Measurements from ENCODE around the gene TNIP1. TPM values are rescaled to one million over a fixed set of nuclear protein-coding genes. Genes with fewer than 3 reads are reported as not detected.

The TNIP1 gene
- total and polyA plus RNA-seq, 8 donors = 45.1 to 136 (median 104) TPM

DNA sequence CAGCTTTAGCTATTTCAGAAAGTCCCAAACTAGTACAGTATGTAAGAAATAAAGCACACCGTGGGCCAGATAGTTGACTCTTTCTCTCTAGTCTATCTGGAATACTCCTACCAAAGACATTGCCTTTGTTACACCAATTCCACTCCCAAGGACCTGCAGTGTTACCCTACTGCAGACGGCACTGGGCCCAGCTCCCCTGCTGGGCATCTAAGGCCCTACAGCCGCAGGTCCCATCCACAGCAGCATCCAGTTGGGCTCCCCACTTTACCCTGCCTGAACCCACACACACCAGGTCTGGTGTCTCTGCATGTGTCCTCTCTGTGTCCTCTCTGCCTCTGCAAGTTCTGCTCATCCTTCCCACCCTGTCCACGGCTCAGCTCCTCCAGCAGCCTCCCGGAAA is 22.5 kb downstream of the TNIP1 start:
- no peak for DNase-seq
- 86 to 97% (median 95%) methylated on average over 5 of the region's 5 CpGs for WGBS, 5 donors
- Histone ChIP-seq H3K27ac (peak overlapping the region in 2 of 5 donors; percentile 71 to 74), H3K4me3 (no peak overlapping the region), H3K27me3 (no peaks in the 10 kb centered on the region), H3K4me1 (peaks cover 24 to 76% (median 33%) of the 10 kb centered on the region in 4 donors), H3K36me3 (peaks cover 78 to 100% (median 98%) of the 10 kb centered on the region in 4 donors), H3K9me3 (no peaks in the 10 kb centered on the region)
- TF ChIP-seq POLR2A (IDR thresholded peaks at IDR 0.05) (no peak), POLR2AphosphoS5 (IDR thresholded peaks at IDR 0.05) (no peak), EP300 (IDR thresholded peaks at IDR 0.05) (no peak)
- TF ChIP-seq, protein P1, sequence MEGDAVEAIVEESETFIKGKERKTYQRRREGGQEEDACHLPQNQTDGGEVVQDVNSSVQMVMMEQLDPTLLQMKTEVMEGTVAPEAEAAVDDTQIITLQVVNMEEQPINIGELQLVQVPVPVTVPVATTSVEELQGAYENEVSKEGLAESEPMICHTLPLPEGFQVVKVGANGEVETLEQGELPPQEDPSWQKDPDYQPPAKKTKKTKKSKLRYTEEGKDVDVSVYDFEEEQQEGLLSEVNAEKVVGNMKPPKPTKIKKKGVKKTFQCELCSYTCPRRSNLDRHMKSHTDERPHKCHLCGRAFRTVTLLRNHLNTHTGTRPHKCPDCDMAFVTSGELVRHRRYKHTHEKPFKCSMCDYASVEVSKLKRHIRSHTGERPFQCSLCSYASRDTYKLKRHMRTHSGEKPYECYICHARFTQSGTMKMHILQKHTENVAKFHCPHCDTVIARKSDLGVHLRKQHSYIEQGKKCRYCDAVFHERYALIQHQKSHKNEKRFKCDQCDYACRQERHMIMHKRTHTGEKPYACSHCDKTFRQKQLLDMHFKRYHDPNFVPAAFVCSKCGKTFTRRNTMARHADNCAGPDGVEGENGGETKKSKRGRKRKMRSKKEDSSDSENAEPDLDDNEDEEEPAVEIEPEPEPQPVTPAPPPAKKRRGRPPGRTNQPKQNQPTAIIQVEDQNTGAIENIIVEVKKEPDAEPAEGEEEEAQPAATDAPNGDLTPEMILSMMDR (IDR thresholded peaks at IDR 0.05) = no peak
- intact Hi-C loops (cut with DNase I; ENCODE audit: low total_unique reads) = loop anchor here (10.0 kb wide), 1 partner anchor 186 kb away; no protein-coding TSS in a partner anchor

DNA sequence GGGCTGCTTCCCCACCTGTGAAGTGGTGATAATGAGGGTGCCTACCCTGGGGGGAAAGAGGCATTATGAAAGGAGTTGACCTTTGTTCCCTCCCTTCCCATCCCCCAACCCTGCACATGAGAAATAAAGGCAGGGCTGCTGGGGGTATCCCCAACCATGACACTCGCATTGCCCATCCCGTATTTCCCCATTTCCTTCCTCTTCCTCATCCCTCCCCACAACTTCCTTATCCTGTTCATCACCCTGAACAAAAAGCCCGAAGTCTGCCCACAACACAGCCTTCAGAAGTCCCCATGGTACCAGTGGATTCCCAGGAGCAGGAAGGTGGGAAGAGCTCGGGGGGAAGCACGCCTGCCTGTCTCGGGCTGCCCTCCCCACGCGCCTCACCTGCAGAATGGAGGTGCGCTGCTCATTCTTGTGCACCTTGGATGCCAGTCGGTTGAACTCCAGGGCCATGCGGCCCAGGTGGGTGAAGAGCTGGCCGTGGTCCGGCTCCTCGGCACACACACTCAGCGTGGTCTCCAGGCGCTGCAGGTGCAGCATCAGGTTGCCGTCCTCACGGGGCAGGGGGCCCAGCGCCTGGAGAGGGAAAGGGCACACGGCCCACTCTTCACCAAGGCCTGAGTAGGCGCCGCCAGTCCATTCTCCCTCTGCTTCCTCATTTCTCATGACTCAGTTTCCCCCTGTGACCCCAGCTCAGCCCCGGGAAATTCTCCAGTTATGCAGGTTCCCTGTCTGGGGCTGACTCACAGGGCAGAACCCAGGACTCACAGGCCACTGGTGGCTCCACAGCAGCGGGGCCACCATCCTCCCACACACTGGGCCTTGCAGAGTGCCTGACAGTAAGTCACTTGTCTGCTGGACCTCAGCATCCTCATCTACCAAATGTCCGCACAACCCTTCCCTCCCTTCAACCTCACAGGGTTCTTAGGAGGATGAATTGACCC is 24.2 kb downstream of the TNIP1 start:
- Histone ChIP-seq H3K27me3 (no peaks in the 10 kb centered on the region), H3K36me3 (peaks cover 66 to 100% (median 90%) of the 10 kb centered on the region in 4 donors), H3K4me3 (no peak overlapping the region), H3K9me3 (no peaks in the 10 kb centered on the region), H3K4me1 (peaks cover 20 to 73% (median 29%) of the 10 kb centered on the region in 4 donors), H3K27ac (no peak overlapping the region)
- intact Hi-C loops (cut with DNase I; ENCODE audit: low total_unique reads) = loop anchor here (10.0 kb wide), 1 partner anchor 188 kb away; no protein-coding TSS in a partner anchor
- 91 to 97% (median 93%) methylated on average over 11 to 25 of the region's 25 CpGs for WGBS, 5 donors
- no peak for DNase-seq
- TF ChIP-seq POLR2A (IDR thresholded peaks at IDR 0.05) (no peak), EP300 (IDR thresholded peaks at IDR 0.05) (no peak), POLR2AphosphoS5 (IDR thresholded peaks at IDR 0.05) (no peak)
- TF ChIP-seq, protein P1 (IDR thresholded peaks at IDR 0.05) = no peak

DNA sequence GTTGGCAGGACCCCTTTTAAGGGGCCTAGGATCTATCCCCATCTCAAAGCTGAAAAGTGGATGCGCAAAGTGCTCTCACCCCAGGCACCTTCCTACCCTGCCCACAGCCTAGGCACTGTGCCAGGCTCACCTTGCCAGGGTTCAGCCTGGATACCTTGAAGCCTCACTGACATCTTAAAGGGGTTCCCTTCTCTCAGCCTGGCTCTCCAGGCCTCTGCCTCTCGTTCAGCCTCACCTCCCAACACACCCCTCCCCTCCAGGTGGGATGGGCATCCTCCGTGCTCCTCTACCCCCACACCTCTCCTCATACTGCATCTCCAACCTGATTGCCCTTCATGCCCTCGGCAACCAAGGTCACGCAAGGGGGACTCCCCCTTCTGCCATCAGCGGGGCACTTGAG is 25.5 kb downstream of the TNIP1 start:
- WGBS, 5 donors = 81 to 91% (median 87%) methylated on average over 6 of the region's 6 CpGs
- H3K27ac ChIP-seq = no peak overlapping the region
- H3K36me3 ChIP-seq = peaks cover 60 to 100% (median 90%) of the 10 kb centered on the region in 4 donors
- intact Hi-C loops (cut with DNase I; ENCODE audit: low total_unique reads) = loop anchor here (10.0 kb wide), 1 partner anchor 189 kb away; no protein-coding TSS in a partner anchor
- TF ChIP-seq POLR2A (IDR thresholded peaks at IDR 0.05) (no peak), EP300 (IDR thresholded peaks at IDR 0.05) (no peak), POLR2AphosphoS5 (IDR thresholded peaks at IDR 0.05) (no peak)
- TF ChIP-seq, protein P1 (IDR thresholded peaks at IDR 0.05) = no peak
- H3K9me3 ChIP-seq = no peaks in the 10 kb centered on the region
- H3K27me3 ChIP-seq = no peaks in the 10 kb centered on the region
- H3K4me3 ChIP-seq = no peak overlapping the region
- H3K4me1 ChIP-seq = peaks cover 11 to 63% (median 23%) of the 10 kb centered on the region in 4 donors
- no peak for DNase-seq

GRCh38 chr5:151054709-151055108 is 26.1 kb downstream of the TNIP1 start:
- Histone ChIP-seq H3K4me3 (no peak overlapping the region), H3K27me3 (no peaks in the 10 kb centered on the region), H3K36me3 (peaks cover 58 to 100% (median 90%) of the 10 kb centered on the region in 4 donors), H3K9me3 (no peaks in the 10 kb centered on the region), H3K4me1 (peaks cover 5 to 56% (median 17%) of the 10 kb centered on the region in 4 donors), H3K27ac (peak overlapping the region in 1 of 5 donors; percentile 14)
- 78 to 89% (median 83%) methylated on average over 3 of the region's 3 CpGs for WGBS, 5 donors
- TF ChIP-seq POLR2AphosphoS5 (IDR thresholded peaks at IDR 0.05) (no peak), POLR2A (IDR thresholded peaks at IDR 0.05) (no peak), EP300 (IDR thresholded peaks at IDR 0.05) (no peak)
- TF ChIP-seq, protein P1 (IDR thresholded peaks at IDR 0.05) = no peak
- intact Hi-C loops (cut with DNase I; ENCODE audit: low total_unique reads) = loop anchor here (5.0 to 10.0 kb wide), 2 partner anchors 63 to 190 kb away; no protein-coding TSS in a partner anchor
- DNase-seq = no peak

Measured in stomach (tissue), 9 donors.